Natural killer cell (primary cell): ENCODE data around the gene TMPRSS6. TPM values are rescaled to one million over a fixed set of nuclear protein-coding genes. Genes with fewer than 3 reads are reported as not detected.
A peak's percentile ranks its signal among the peaks of the same experiment; 100 is the strongest.

Source experiments
- ATAC-seq, 3 donors: fragments of 150-1000 bp in 2 of 3; fragments of 200-7000 bp in 1 of 3; cut with Tn5 transposase; 1 replicate in 1 of 3; 2 replicates in 2 of 3; pipeline ENCODE4 v1.10.0; 2021; ENCODE audit warnings: mild to moderate bottlenecking in 2 of 3, moderate library complexity in 2 of 3
- DNase-seq, 2 donors: peaks; one replicate each; pipeline versions ENCODE4 v3.0.0 to v3.0.0-alpha.2; 2013 to 2021; ENCODE audit warnings: mixed read lengths in 1 of 2
- H3K27ac ChIP-seq: one replicate; pipeline ENCODE4 v1.5.1; 2013; ENCODE audit warnings: mild to moderate bottlenecking, low read length
- H3K27me3 ChIP-seq: one replicate; pipeline ENCODE4 v1.6.1; 2013; ENCODE audit warnings: low read length; ENCODE audit not compliant: control insufficient read depth, insufficient read depth
- H3K36me3 ChIP-seq: one replicate; pipeline ENCODE4 v1.6.1; 2013; ENCODE audit warnings: low read length; ENCODE audit not compliant: control insufficient read depth, insufficient read depth
- H3K4me1 ChIP-seq: one replicate; pipeline ENCODE4 v1.6.1; 2013; ENCODE audit warnings: low read length; ENCODE audit not compliant: control insufficient read depth, insufficient read depth
- H3K4me3 ChIP-seq: one replicate; pipeline ENCODE4 v1.5.1; 2013; ENCODE audit warnings: low read length
- H3K9me3 ChIP-seq: one replicate; pipeline ENCODE4 v1.6.1; 2013; ENCODE audit warnings: low read length; ENCODE audit not compliant: control insufficient read depth, insufficient read depth
- H3K27ac Mint-ChIP-seq, 2 donors: one replicate each; pipeline ENCODE4 v1.8.0; 2022; ENCODE audit warnings: mild to moderate bottlenecking in 2 of 2, mixed read lengths in 2 of 2, moderate library complexity in 1 of 2
- H3K27me3 Mint-ChIP-seq, 2 donors: one replicate each; pipeline ENCODE4 v1.8.0; 2022; ENCODE audit warnings: low read depth in 2 of 2, mixed read lengths in 2 of 2
- H3K36me3 Mint-ChIP-seq: one replicate; pipeline ENCODE4 v1.8.0; 2022; ENCODE audit warnings: mixed read lengths
- H3K4me1 Mint-ChIP-seq, 2 donors: one replicate each; pipeline ENCODE4 v1.8.0; 2022; ENCODE audit warnings: mixed read lengths in 2 of 2
- H3K4me3 Mint-ChIP-seq: one replicate; pipeline ENCODE4 v1.8.0; 2022; ENCODE audit warnings: mild to moderate bottlenecking, moderate library complexity, mixed read lengths
- H3K9me3 Mint-ChIP-seq, 2 donors: one replicate each; pipeline ENCODE4 v1.8.0; 2022; ENCODE audit warnings: mixed read lengths in 2 of 2
- CTCF ChIP-seq: fragments of 200-600 bp; IDR thresholded peaks from one replicate; pipeline ENCODE4 v1.8.0; 2022; ENCODE audit warnings: antibody characterized with exemption
- WGBS: methylation state at CpG from one replicate; pipeline ENCODE4 v1.1.7; 2013; ENCODE audit warnings: missing lambda C conversion rate; ENCODE audit not compliant: insufficient coverage; 5-methylcytosine and 5-hydroxymethylcytosine counted together
- intact Hi-C: fragments of 100-400 bp; cut with micrococcal nuclease; formaldehyde crosslinking; loops from one replicate; pipeline ENCODE4 v1.14.2; 2022
- total RNA-seq, 4 donors: library from RNA; stranded (reverse); fragments of 120-200 nt in 1 of 4; gene quantifications; one replicate each; pipeline versions ENCODE4 v1.2.3 to v1.2.4, GENCODE V29; 2013 to 2022

Gene TMPRSS6
- total RNA-seq, 3 donors from 2014 or later (not counting 1 experiment from before 2014, with no cell fraction given), result 1.1 to 4.7 (median 3.4) TPM

- H3K4me3 ChIP-seq, result peak overlapping the region; percentile 92
- peaks cover 62% of the 10 kb centered on the region for H3K36me3 ChIP-seq
- DNase-seq (peak in 1 of 2 donors; percentile 29), ATAC-seq (no peak)
- peaks cover 84 to 96% of the 10 kb centered on the region in 2 donors for H3K4me1 Mint-ChIP-seq
- H3K4me3 Mint-ChIP-seq, result peak overlapping the region; percentile 99
- no peak for TF ChIP-seq CTCF
- peaks cover 2% of the 10 kb centered on the region in 2 donors for H3K9me3 Mint-ChIP-seq
- H3K36me3 Mint-ChIP-seq, result peaks cover 15% of the 10 kb centered on the region
- peaks cover 73% of the 10 kb centered on the region for H3K4me1 ChIP-seq
- no peaks in the 10 kb centered on the region for H3K27me3 ChIP-seq
- H3K27ac ChIP-seq, result peak overlapping the region; percentile 82
- intact Hi-C loops, result loop anchor here (1.0 to 5.0 kb wide), 4 partner anchors 7 to 96 kb away; partner anchors contain the start of gene RAC2
- WGBS, result 31% methylated on average over 16 of the region's 16 CpGs
- H3K9me3 ChIP-seq, result no peaks in the 10 kb centered on the region
- no peaks in the 10 kb centered on the region for H3K27me3 Mint-ChIP-seq
- peak overlapping the region; percentile 95 to 99 for H3K27ac Mint-ChIP-seq
Measured at GRCh38 chr22:37146507-37147180, 37.1 kb upstream of the TMPRSS6 start.

- Mint-ChIP-seq H3K4me1 (peaks cover 78 to 96% of the 10 kb centered on the region in 2 donors), H3K27ac (peak overlapping the region; percentile 95 to 99), H3K9me3 (peaks cover 2% of the 10 kb centered on the region in 2 donors), H3K36me3 (peaks cover 15% of the 10 kb centered on the region), H3K27me3 (no peaks in the 10 kb centered on the region), H3K4me3 (peak overlapping the region; percentile 99)
- Histone ChIP-seq H3K27ac (peak overlapping the region; percentile 82), H3K4me1 (peaks cover 79% of the 10 kb centered on the region), H3K9me3 (no peaks in the 10 kb centered on the region), H3K36me3 (peaks cover 68% of the 10 kb centered on the region), H3K4me3 (peak overlapping the region; percentile 92), H3K27me3 (no peaks in the 10 kb centered on the region)
- no peak for ATAC-seq
- peak in 1 of 2 donors; percentile 36 for DNase-seq
- 34% methylated on average over 6 of the region's 6 CpGs for WGBS
- intact Hi-C loops, result loop anchor here (5.0 kb wide), 3 partner anchors 51 to 96 kb away; partner anchors contain the start of gene RAC2
- no peak for TF ChIP-seq CTCF
Measured at GRCh38 chr22:37146051-37146385, 36.5 kb upstream of the TMPRSS6 start.

GRCh38 chr22:37145180-37146050, 35.9 kb upstream of the TMPRSS6 start:
- Histone ChIP-seq H3K27me3 (no peaks in the 10 kb centered on the region), H3K36me3 (peaks cover 74% of the 10 kb centered on the region), H3K4me1 (peaks cover 81% of the 10 kb centered on the region), H3K4me3 (peak overlapping the region; percentile 92), H3K27ac (peak overlapping the region; percentile 82), H3K9me3 (no peaks in the 10 kb centered on the region)
- Mint-ChIP-seq H3K36me3 (peaks cover 15% of the 10 kb centered on the region), H3K4me1 (peaks cover 77 to 96% of the 10 kb centered on the region in 2 donors), H3K27me3 (no peaks in the 10 kb centered on the region), H3K27ac (peak overlapping the region; percentile 95 to 99), H3K4me3 (peak overlapping the region; percentile 99), H3K9me3 (peaks cover 0 to 2% of the 10 kb centered on the region in 2 donors)
- WGBS, result 33% methylated on average over 17 of the region's 17 CpGs
- intact Hi-C loops, result loop anchor here (5.0 kb wide), 3 partner anchors 52 to 97 kb away; partner anchors contain the start of gene RAC2
- TF ChIP-seq CTCF, result no peak
- ATAC-seq (no peak), DNase-seq (no peak)
